Kidney (tissue), 14 donors: ENCODE results near the gene FAM89A. TPM values are rescaled to one million over a fixed set of nuclear protein-coding genes. Genes with fewer than 3 reads are reported as not detected.

Experiments
- DNase-seq, 5 donors: peaks; one replicate each; pipeline ENCODE4 v3.0.0-alpha.2; 2013 to 2020
- FAIRE-seq: peaks from 2 replicates; lab custom pipeline; 2012; peaks lifted over from hg19 to GRCh38; lab: Jason Lieb, UNC
- H3K27ac ChIP-seq, 2 donors: one replicate each; pipeline ENCODE4 v1.7.0; 2013; ENCODE audit warnings: low read depth in 2 of 2, low read length in 2 of 2, inconsistent platforms in 1 of 2
- H3K27me3 ChIP-seq: one replicate; pipeline ENCODE4 v1.7.1; 2013; ENCODE audit warnings: low read length, inconsistent platforms; ENCODE audit not compliant: control insufficient read depth, insufficient read depth
- H3K36me3 ChIP-seq, 3 donors: one replicate each; pipeline versions ENCODE4 v1.7.0 to v1.7.1; 2013; ENCODE audit warnings: low read length in 3 of 3, control low read depth in 1 of 3, inconsistent platforms in 1 of 3; ENCODE audit not compliant: insufficient read depth in 3 of 3, control insufficient read depth in 2 of 3
- H3K4me1 ChIP-seq, 3 donors: one replicate each; pipeline versions ENCODE4 v1.7.0 to v1.7.1; 2013; ENCODE audit warnings: low read length in 3 of 3, inconsistent platforms in 1 of 3, low read depth in 1 of 3; ENCODE audit not compliant: control insufficient read depth in 2 of 3, insufficient read depth in 2 of 3
- H3K4me3 ChIP-seq, 3 donors: one replicate each; pipeline versions ENCODE4 v1.7.0 to v1.8.1; 2013; ENCODE audit warnings: low read length in 3 of 3, control low read depth in 1 of 3, inconsistent platforms in 1 of 3
- H3K9ac ChIP-seq, 3 donors: one replicate each; pipeline versions ENCODE4 v1.7.0 to v1.7.1; 2013; ENCODE audit warnings: low read length in 3 of 3, control low read depth in 1 of 3, inconsistent platforms in 1 of 3
- H3K9me3 ChIP-seq, 3 donors: one replicate each; pipeline versions ENCODE4 v1.7.0 to v1.7.1; 2013; ENCODE audit warnings: low read length in 3 of 3, control low read depth in 1 of 3, inconsistent platforms in 1 of 3; ENCODE audit not compliant: control insufficient read depth in 2 of 3, insufficient read depth in 1 of 3
- CTCF ChIP-seq: IDR thresholded peaks from 3 replicates; pipeline ENCODE4 v1.5.1; 2012; ENCODE audit warnings: mild to moderate bottlenecking, moderate library complexity, borderline replicate concordance; ENCODE audit not compliant: insufficient read depth; ENCODE audit errors: extremely low read depth
- intact Hi-C: fragments of 100-400 bp; cut with DNase I; formaldehyde crosslinking; loops from one replicate; pipeline ENCODE4 v1.11.1; 2022
- polyA plus RNA-seq: library from polyadenylated mRNA; stranded (reverse); fragments of 350-450 nt; fragmentation: Illumina TruSeq; extraction: RNeasy Lipid Tissue Mini Kit (QIAGEN cat#74804); gene quantifications from one replicate; pipeline ENCODE4 v1.2.3, GENCODE V29; 2014; ENCODE audit warnings: low read depth, low replicate concordance; ENCODE audit not compliant: insufficient read depth
- total RNA-seq: library from RNA; stranded (reverse); fragmentation: NEBNext Ultra II Directional; extraction: Animal tissue kit (Norgen Biotek cat#: 25700); gene quantifications from one replicate; pipeline ENCODE4 v1.2.1, GENCODE V29; 2021
- donor health status: control.
- donor health status: control.
- donor health status: control.
- donor health status: control.
- donor health status: control.
- donor health status: DM: yes; HTN: yes; CAD: no.
- donor health status: Normal renal cell carcinoma (clear cell type).

The FAM89A gene
- total and polyA plus RNA-seq, 2 donors from 2014 or later = 14.9 to 19.9 TPM

- intact Hi-C loops = no loop called here
- Histone ChIP-seq H3K9ac (no peak overlapping the region), H3K9me3 (no peaks in the 10 kb centered on the region), H3K27me3 (no peaks in the 10 kb centered on the region), H3K4me3 (no peak overlapping the region), H3K4me1 (no peaks in the 10 kb centered on the region), H3K36me3 (no peaks in the 10 kb centered on the region), H3K27ac (no peak overlapping the region)
- no peak for DNase-seq
- TF ChIP-seq CTCF = no peak
- FAIRE-seq = no peak
Measured at GRCh38 chr1:231078250-231078649, 38.2 kb upstream of the FAM89A start.

DNA sequence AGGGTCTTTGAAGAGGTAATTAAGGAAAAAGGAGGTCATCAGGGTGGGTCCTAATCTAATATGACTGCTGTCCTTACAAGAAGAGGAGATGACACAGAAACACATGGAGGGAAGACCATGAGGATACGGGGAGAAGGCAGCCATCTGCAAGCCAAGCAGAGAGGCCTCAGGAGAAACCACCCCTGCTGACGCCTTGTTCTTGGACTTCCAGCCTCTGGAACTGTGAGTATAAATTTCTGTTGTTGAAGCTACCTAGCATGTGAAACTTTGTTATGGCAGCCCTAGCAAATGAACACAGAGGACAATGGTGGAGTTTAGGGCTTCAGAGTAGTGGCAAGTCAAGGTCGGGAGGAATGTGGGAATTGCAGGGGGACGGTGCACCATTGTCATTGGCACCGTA, 36.7 kb upstream of the FAM89A start:
- H3K27ac ChIP-seq = no peak overlapping the region
- TF ChIP-seq CTCF = no peak

DNA sequence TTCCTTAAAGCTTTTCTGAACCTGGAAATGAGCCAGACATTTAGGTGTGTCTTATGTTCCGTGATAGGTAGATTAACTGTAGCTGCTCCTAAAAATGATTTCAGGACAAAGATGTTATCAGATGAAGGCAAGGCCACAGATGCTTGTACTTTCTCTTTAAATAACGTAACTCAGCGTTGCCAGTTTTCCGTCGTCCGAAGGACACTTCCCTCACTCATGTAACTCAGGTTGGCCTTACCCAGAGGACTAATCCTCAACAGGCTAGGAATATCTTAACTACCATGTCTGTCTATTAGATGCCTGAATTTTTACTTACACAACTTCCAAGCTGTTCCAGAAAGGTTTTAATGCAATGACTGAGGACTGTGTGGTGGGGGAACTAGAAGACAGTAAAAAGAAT, 35.4 kb upstream of the FAM89A start:
- no peak for TF ChIP-seq CTCF
- Histone ChIP-seq H3K27me3 (no peaks in the 10 kb centered on the region), H3K9me3 (no peaks in the 10 kb centered on the region), H3K9ac (no peak overlapping the region), H3K36me3 (no peaks in the 10 kb centered on the region), H3K27ac (no peak overlapping the region), H3K4me1 (no peaks in the 10 kb centered on the region), H3K4me3 (no peak overlapping the region)
- DNase-seq = no peak
- FAIRE-seq = no peak
- intact Hi-C loops = no loop called here

More for the DNA sequence above, 36.7 kb upstream of the FAM89A start:
- FAIRE-seq = no peak
- H3K4me3 ChIP-seq = no peak overlapping the region
- no peak overlapping the region for H3K9ac ChIP-seq
- no peaks in the 10 kb centered on the region for H3K9me3 ChIP-seq
- no peaks in the 10 kb centered on the region for H3K36me3 ChIP-seq
- no peak for DNase-seq
- H3K27me3 ChIP-seq = no peaks in the 10 kb centered on the region
- intact Hi-C loops = no loop called here
- H3K4me1 ChIP-seq = no peaks in the 10 kb centered on the region

DNA sequence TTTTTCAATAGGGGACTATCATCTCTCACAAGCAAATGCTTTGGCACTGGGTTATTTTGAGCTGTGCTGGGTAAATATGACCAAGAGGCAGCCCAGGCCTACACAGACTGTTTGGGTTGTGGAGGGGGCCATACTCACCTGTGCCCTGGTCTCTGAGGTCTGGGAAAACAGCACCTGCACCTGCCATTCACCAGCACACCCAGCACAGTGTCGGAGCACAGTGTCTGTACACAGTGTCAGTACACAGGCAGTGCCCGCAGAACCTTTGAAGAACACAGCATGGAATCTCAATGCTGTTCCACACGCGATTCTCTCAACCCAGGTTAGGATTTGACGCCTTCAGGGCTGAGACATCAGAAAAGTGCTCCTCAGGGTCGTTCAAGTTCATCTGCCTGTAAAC, 35.0 kb upstream of the FAM89A start:
- Histone ChIP-seq H3K9me3 (no peaks in the 10 kb centered on the region), H3K27me3 (no peaks in the 10 kb centered on the region), H3K27ac (no peak overlapping the region), H3K9ac (no peak overlapping the region), H3K4me3 (no peak overlapping the region), H3K4me1 (no peaks in the 10 kb centered on the region), H3K36me3 (no peaks in the 10 kb centered on the region)
- TF ChIP-seq CTCF = no peak
- intact Hi-C loops = no loop called here
- FAIRE-seq (no peak), DNase-seq (no peak)
